ENCODE data around the gene ENTPD2.

GRCh38 chr9:137012694-137013570, 40.9 kb downstream of the ENTPD2 start:
- TF ChIP-seq ZBTB44 (tag by site-specific recombination; IDR thresholded peaks at IDR 0.05) = no peak
- TF ChIP-seq ZBTB7A (tag by site-specific recombination; IDR thresholded peaks at IDR 0.05; ENCODE audit: low read depth) = no peak
- TF ChIP-seq, protein P1, sequence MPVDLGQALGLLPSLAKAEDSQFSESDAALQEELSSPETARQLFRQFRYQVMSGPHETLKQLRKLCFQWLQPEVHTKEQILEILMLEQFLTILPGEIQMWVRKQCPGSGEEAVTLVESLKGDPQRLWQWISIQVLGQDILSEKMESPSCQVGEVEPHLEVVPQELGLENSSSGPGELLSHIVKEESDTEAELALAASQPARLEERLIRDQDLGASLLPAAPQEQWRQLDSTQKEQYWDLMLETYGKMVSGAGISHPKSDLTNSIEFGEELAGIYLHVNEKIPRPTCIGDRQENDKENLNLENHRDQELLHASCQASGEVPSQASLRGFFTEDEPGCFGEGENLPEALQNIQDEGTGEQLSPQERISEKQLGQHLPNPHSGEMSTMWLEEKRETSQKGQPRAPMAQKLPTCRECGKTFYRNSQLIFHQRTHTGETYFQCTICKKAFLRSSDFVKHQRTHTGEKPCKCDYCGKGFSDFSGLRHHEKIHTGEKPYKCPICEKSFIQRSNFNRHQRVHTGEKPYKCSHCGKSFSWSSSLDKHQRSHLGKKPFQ (tag by site-specific recombination; IDR thresholded peaks at IDR 0.05) = no peak
- no peak for TF ChIP-seq CTCF (tag by site-specific recombination; IDR thresholded peaks at IDR 0.05)
- TF ChIP-seq ZBTB26 (tag by site-specific recombination; optimal IDR thresholded peaks at IDR 0.05) = no peak
- TF ChIP-seq GLIS2 (tag by site-specific recombination; IDR thresholded peaks at IDR 0.05) = no peak
- TF ChIP-seq, protein P2, sequence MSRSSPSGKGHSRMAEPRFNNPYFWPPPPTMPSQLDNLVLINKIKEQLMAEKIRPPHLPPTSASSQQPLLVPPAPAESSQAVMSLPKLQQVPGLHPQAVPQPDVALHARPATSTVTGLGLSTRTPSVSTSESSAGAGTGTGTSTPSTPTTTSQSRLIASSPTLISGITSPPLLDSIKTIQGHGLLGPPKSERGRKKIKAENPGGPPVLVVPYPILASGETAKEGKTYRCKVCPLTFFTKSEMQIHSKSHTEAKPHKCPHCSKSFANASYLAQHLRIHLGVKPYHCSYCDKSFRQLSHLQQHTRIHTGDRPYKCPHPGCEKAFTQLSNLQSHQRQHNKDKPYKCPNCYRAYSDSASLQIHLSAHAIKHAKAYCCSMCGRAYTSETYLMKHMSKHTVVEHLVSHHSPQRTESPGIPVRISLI (tag by site-specific recombination; IDR thresholded peaks at IDR 0.05) = no peak
- TF ChIP-seq, protein P3, sequence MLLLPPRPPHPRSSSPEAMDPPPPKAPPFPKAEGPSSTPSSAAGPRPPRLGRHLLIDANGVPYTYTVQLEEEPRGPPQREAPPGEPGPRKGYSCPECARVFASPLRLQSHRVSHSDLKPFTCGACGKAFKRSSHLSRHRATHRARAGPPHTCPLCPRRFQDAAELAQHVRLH (tag by site-specific recombination; IDR thresholded peaks at IDR 0.05) = no peak
- no peak for TF ChIP-seq ZNF585B (tag by site-specific recombination; IDR thresholded peaks at IDR 0.05)
